ENCODE results near the gene GSN.

GSN gene

GRCh38 chr9:121259935-121260334 lies 8.0 kb upstream of the GSN start:
- no peak for DNase-seq (ENCODE audit: insufficient read length, low spot score)
- TF ChIP-seq CTCF (IDR thresholded peaks at IDR 0.05; ENCODE audit: insufficient read depth, missing control alignments), result no peak
- FAIRE-seq, result no peak

- FAIRE-seq, result no peak
- no peak for TF ChIP-seq CTCF (IDR thresholded peaks at IDR 0.05; ENCODE audit: insufficient read depth, missing control alignments)
- DNase-seq (ENCODE audit: insufficient read length, low spot score), result no peak
Observed at GRCh38 chr9:121260457-121261106, 7.4 kb upstream of the GSN start.

- TF ChIP-seq CTCF (IDR thresholded peaks at IDR 0.05; ENCODE audit: insufficient read depth, missing control alignments), result no peak
- no peak for FAIRE-seq
- DNase-seq (ENCODE audit: insufficient read length, low spot score), result no peak
Observed at GRCh38 chr9:121261107-121261460, 6.9 kb upstream of the GSN start.

GRCh38 chr9:121261755-121262154 lies 6.2 kb upstream of the GSN start:
- no peak for TF ChIP-seq CTCF (IDR thresholded peaks at IDR 0.05; ENCODE audit: insufficient read depth, missing control alignments)
- DNase-seq (ENCODE audit: insufficient read length, low spot score) (no peak), FAIRE-seq (no peak)

GRCh38 chr9:121262423-121262822 lies 5.5 kb upstream of the GSN start:
- FAIRE-seq (no peak), DNase-seq (ENCODE audit: insufficient read length, low spot score) (no peak)
- TF ChIP-seq CTCF (IDR thresholded peaks at IDR 0.05; ENCODE audit: insufficient read depth, missing control alignments), result no peak

- no peak for DNase-seq (ENCODE audit: insufficient read length, low spot score)
- no peak for FAIRE-seq
- no peak for TF ChIP-seq CTCF (IDR thresholded peaks at IDR 0.05; ENCODE audit: insufficient read depth, missing control alignments)
Observed at GRCh38 chr9:121262953-121263352, 5.0 kb upstream of the GSN start.

- no peak for TF ChIP-seq CTCF (IDR thresholded peaks at IDR 0.05; ENCODE audit: insufficient read depth, missing control alignments)
- FAIRE-seq (no peak), DNase-seq (ENCODE audit: insufficient read length, low spot score) (no peak)
Observed at GRCh38 chr9:121266356-121266755, 1.6 kb upstream of the GSN start.

All from D721Med (cell line).